ENCODE measurements around the gene CHMP2A. TPM values are rescaled to one million over a fixed set of nuclear protein-coding genes. Genes with fewer than 3 reads are reported as not detected.

Gene CHMP2A
- 189 to 217 TPM (median 204 TPM) in 5 replicates for total RNA-seq (2022; extraction: Qiagen RNA extraction)

DNA sequence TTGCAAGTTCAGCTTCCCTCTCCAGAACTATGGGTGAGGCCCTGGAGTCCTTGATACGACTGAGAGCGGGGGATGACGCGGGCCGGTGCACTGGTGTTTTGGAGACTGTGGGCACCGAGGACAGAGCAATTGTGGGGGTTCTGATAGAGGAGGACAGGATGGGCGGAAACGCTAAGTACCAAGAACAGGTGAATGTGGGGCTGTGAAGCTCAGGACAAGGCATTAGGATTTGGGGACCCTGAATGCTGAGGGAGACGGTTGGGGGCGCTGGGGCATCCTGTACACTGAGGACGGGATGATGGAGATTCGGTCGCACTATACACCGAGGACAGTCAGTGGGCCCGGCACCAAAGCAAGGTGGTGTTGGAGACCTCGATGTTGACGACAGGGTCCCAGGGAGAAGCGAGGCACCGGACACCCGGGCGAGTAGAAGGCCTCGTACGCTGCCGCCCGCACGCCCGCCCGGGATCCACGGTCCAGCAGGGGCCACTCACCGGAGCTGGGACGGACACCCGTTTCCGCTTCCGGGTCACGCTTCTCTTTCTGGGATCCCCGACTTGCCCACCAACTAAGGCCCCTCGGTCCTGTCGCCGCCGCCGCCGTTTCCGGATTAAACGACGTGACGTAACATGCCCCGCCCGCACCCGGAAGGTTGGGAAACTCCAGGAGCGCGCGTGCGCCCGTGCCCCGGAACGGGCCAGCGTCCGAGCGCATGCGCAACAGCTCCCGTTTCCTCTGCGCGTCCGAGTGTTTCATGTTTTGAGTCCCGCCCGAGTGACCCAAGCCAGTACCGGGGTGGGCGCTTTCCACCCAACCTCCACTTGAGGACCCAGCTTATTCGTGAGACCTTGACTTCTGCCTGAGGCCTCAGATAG, at the start of gene CHMP2A:
Gene CHMP2A, minus strand, starts transcription at position 612 of the 875 bp plus-strand sequence. CDS start 893 bp downstream, outside the sequence.

GRCh38 chr19:58572818-58573657, 18.1 kb upstream of the CHMP2A start, which contains the start of gene MZF1:
TSS of gene MZF1 (minus strand) at chr19:58573335. CDS start at chr19:58571389, 1,946 bp downstream.

GRCh38 chr19:58558066-58558622, 3.2 kb upstream of the CHMP2A start, which contains the start of gene UBE2M:
TSS of gene UBE2M (minus strand) at chr19:58558611. CDS start at chr19:58558381, 230 bp downstream.

GRCh38 chr19:58543826-58544590, 10.9 kb downstream of the CHMP2A start, which contains the start of gene TRIM28:
TSS of gene TRIM28 (plus strand) at chr19:58544064. CDS start at chr19:58544758, 694 bp downstream.

DNA sequence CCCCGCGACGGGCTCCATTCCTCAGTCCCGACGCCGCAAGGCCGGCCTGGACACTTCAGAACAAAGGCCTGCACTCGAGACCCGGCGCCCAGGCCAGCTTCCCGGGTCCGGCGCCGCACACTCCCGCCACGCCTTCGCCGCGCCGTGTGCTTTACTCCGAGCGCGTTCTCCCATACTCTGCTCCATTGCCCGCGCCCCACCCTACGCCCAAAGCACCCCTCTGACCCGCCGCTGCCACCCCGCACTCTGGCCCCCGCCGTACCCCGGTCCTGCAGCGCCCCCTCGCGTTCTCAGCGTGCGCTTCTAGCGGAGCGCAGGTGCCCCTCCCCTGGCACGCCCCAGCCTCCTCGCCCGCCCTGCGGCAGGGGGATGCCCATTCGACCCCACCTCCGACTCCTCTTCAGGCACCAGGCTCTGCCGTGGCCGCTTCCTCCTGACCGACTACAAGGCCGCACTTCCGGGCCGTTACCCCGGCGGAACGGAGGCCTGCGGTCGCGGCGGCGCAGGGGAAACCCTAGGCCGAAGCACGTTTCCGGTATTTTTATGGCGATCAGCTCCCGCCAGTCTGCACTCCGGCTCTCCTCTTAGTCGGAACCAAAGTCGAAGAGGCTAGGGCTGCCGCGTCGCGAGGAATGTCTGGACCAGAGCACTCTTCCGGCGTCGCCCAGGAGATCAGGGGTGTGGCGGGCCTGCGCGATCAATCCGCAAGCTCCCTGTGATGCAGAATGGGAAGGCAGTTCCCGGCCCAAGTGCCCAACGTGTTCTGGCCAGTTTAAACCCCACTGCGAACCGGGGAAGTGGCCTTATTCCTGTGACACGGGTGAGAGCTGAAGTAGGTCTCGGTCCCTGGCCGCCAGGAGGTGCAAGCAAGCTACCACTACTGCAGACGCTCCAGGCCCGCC, 35.3 kb downstream of the CHMP2A start, which contains the start of gene ZBTB45:
Gene ZBTB45, minus strand, starts transcription at position 456 of the 902 bp plus-strand sequence. CDS start 2,137 bp downstream, outside the sequence.

DNA sequence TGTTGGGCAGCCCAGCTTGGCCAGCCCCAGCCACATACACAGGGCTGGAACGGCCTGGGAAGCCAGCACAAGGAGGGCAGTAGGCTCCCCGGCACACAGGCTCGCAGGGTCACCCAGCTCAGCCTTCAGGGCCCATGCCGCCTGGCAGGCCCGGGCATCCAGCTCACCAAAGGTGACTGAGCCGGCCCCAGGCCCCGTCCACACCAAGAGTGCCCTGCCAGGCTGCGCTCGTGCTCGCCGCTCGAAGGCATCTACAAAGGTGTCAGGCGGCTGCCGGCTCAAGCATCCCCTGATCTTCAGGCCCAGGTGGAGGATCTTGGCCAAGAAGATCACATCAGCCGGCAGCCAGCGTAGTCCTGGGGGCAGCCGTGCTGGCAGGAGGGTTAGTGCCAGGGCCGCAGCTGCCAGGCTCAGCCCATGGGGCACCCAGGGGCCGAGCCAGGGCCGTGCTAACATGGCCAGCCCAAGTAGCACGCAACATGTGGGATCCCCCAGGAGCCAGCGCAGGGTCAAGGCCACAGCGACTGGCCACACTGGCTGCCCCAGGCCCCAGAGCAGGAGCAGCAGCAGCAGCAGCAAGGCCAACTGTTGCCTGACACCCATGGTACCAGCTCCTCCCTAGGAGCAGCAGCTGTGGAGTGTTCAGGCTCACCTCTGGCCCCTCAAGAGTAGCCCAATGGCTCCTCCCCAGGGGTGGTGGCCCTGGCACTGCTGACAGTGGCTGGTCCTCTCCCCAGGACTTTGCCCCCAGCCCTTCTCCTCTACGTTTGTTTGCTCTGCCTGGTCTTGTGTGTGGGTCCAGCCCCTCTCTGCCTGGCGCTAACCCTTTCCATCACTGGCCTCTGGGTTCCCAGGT, 43.3 kb downstream of the CHMP2A start, which contains the start of gene SLC27A5:
Gene SLC27A5, minus strand, starts transcription at position 640 of the 856 bp plus-strand sequence. Its CDS starts 37 bp downstream, at position 603.

Other genes with a start within 250 kb of the CHMP2A start
- gene ERVK3-1, start 249.7 kb downstream of the CHMP2A start, total RNA-seq (2022; extraction: Qiagen RNA extraction) = 89.5 to 102 TPM (median 92.6 TPM) in 5 replicates
- 2.2 to 2.7 TPM (median 2.6 TPM) in 5 replicates for gene ZSCAN22, start 228.1 kb downstream of the CHMP2A start, total RNA-seq (2022; extraction: Qiagen RNA extraction)
- 8.5 to 15.2 TPM (median 13.9 TPM) in 5 replicates for gene A1BG, start 201.6 kb downstream of the CHMP2A start, total RNA-seq (2022; extraction: Qiagen RNA extraction)
- gene ZNF497, start 192.4 kb downstream of the CHMP2A start, total RNA-seq (2022; extraction: Qiagen RNA extraction) = 0.82 to 1.3 TPM (median 1.2 TPM) in 5 replicates
- gene ZNF837, start 174.1 kb downstream of the CHMP2A start, total RNA-seq (2022; extraction: Qiagen RNA extraction) = 1.1 to 1.9 TPM (median 1.4 TPM) in 5 replicates
- 2,252 to 2,656 TPM (median 2,538 TPM) in 5 replicates for gene RPS5, start 167.8 kb downstream of the CHMP2A start, total RNA-seq (2022; extraction: Qiagen RNA extraction)
- gene RNF225, start 159.4 kb downstream of the CHMP2A start, total RNA-seq (2022; extraction: Qiagen RNA extraction) = 0.13 to 0.19 TPM (median 0.16 TPM) in 4 of 5 replicates, not detected in the other
- gene ZNF584, start 146.5 kb downstream of the CHMP2A start, total RNA-seq (2022; extraction: Qiagen RNA extraction) = 16.7 to 18.7 TPM (median 17.2 TPM) in 5 replicates
- gene ZNF132, start 115.0 kb downstream of the CHMP2A start, total RNA-seq (2022; extraction: Qiagen RNA extraction) = 0.07 to 0.11 TPM (median 0.09 TPM) in 5 replicates
- gene ZNF324B, start 103.5 kb downstream of the CHMP2A start, total RNA-seq (2022; extraction: Qiagen RNA extraction) = 6.1 to 7.5 TPM (median 6.6 TPM) in 5 replicates
- gene ZNF324, start 88.0 kb downstream of the CHMP2A start, total RNA-seq (2022; extraction: Qiagen RNA extraction) = 8.9 to 10.3 TPM (median 9.8 TPM) in 5 replicates
- gene ZNF446, start 78.8 kb downstream of the CHMP2A start, total RNA-seq (2022; extraction: Qiagen RNA extraction) = 11.3 to 13.4 TPM (median 13.0 TPM) in 5 replicates
- gene SLC27A5, start 43.1 kb downstream of the CHMP2A start, total RNA-seq (2022; extraction: Qiagen RNA extraction) = 19.5 to 36.1 TPM (median 30.2 TPM) in 5 replicates
- gene ZBTB45, start 35.3 kb downstream of the CHMP2A start, total RNA-seq (2022; extraction: Qiagen RNA extraction) = 15.8 to 21.7 TPM (median 21.5 TPM) in 5 replicates
- 657 to 706 TPM (median 668 TPM) in 5 replicates for gene TRIM28, start 11.0 kb downstream of the CHMP2A start, total RNA-seq (2022; extraction: Qiagen RNA extraction)
- 112 to 141 TPM (median 129 TPM) in 5 replicates for gene UBE2M, start 3.5 kb upstream of the CHMP2A start, total RNA-seq (2022; extraction: Qiagen RNA extraction)
- 8.8 to 14.7 TPM (median 14.1 TPM) in 5 replicates for gene MZF1, start 18.2 kb upstream of the CHMP2A start, total RNA-seq (2022; extraction: Qiagen RNA extraction)